Right hindlimb (tissue), 1 donor: Measurements from ENCODE around the gene DGKD.
A peak's percentile ranks its signal among the peaks of the same experiment; 100 is the strongest.

ENCODE experiments used
- DNase-seq: peaks from one replicate; pipeline ENCODE4 v3.0.0-alpha.2; 2018

The DGKD gene

DNA sequence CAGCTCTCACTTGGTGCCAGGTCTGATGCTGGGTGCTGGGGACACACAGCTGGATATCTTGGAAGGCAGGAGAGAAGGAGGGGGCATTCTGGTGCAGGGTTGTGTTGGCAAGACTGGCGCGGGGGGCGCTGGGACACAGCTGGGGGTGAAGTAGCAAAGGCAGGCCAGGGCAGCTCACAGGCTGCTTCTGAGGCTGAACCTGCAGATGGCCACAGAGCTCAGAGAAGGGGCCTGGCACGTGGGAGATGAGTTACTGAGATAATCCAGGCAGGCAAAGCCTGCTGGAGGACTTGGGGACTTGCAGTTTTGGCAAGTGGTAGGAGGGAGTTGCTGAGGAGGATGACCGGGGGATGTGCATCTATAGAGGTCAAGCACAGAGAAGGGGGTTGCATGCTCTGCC is 16.2 kb upstream of the DGKD start:
- no peak for DNase-seq

DNA sequence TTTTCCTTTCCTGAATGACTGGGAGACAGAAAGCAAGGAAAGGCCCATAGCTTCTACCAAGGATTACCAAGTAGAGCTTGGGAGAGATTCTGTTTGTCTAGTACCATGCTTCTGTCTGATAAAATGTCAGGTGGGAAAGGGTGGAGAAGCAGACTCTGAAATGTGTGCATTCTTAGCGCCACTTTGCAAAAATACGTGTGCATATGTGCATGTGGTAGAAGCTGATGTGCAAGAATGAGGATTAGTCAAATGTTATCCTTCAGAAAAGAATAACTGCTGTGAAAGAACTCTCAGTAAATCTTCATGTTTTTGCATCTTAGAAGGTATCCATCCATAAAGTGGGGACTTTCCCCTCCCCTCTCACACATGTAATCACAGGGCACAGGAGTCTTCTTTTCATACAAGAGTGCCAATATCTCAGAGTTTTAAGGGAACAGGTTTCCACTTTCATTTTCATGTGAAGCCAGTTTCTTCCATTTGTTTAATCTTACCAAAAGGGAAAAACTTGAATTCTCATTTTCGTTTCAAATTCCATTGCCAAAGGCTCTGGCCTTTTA is 15.4 kb upstream of the DGKD start:
- no peak for DNase-seq

DNA sequence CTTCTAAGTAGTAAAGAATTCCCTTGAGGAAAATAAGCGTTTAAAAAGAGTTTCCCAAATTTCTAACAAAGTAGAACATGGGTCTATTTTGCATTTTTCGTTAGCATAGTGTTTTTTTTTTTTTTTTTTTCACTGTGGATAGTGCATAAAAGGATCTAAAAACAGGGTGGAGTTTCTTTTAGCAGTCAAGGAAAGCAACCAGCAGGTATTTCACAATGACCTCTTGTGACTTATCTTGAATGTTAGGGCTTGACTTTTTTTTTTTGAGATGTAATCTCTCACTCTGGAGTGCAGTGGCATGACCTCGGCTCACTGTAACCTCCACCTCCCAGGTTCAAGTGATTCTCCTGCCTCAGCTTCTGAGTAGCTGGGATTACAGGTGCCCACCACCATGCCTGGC is 14.9 kb upstream of the DGKD start:
- no peak for DNase-seq

DNA sequence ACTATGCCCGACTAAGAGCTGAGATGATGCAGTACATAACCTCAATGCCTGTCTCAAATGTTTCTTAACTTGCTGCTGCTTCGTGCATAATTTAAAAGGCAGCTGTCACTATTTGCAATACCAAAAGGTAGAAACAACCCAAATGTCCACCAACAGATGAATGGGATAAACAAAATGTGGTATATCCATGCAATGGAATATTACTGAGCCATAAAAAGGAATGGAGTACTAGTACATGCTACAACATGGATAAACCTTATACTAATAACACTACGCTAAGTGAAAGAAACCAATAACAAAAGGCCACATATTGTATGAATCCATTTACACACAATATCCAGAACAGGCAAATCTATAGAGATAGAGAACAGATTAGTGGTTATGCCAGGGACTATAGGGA is 13.0 kb upstream of the DGKD start:
- DNase-seq: no peak

DNA sequence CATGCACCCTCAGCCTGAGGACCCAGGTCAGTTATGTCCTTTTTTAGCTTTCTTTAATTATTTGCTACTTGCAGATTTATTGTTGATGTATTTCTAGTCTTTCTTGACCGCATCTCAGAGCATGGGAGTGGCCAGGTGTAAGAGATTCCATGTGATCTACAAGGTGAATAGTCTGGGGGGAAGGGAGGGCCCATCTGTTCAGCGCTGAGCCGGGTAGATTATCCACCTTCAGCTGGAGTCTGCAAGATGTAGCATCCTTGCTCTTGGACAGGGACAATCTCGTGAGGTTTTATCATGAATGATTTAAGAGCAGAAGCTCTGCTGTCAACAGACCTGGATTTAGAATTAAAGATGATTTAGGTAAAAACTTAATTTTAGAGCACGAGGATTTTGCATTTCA is 12.0 kb upstream of the DGKD start:
- DNase-seq: no peak

DNA sequence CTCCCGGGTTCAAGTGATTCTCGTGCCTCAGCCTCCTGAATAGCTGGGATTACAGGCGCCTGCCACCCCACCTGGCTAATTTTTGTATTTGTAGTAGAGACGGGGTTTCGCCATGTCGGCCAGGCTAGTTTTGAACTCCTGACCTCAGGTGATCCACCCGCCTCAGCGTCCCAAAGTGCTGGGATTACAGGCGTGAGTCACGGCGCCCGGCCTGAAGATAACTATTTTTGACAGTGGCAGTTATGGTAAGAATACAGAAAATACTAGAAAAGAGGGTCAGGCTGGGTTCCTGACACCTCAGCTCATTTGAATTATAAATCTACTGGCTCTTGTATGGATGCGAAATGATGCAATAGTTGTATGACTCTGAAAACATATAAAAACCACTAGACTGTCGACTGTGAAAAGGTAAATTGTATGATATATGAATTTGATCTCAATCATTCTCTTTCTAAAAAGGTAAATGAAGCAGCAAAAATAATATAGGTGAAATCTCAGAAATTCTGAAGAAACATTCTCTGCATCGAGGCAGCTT is 11.1 kb upstream of the DGKD start:
- no peak for DNase-seq

DNA sequence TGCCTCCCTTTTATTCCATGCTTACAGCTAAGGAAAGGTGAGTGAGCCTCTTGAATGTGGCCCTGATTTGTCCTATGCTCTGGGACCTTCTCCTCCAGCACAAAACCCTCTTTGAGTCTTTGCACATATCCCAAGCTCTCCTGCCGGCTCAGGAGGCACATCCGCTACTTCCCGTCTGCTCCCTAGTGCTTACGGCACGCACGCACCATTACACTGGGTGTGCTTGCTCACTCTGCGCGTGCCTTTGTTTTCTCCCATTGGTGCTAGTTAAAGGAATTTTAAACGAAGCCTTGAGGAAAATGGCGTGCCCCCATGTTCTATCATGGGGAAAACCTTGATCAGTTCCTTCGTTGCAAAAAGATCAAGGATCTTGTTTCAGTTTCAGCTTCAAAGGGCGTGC is 7.9 kb upstream of the DGKD start:
- DNase-seq: no peak

DNA sequence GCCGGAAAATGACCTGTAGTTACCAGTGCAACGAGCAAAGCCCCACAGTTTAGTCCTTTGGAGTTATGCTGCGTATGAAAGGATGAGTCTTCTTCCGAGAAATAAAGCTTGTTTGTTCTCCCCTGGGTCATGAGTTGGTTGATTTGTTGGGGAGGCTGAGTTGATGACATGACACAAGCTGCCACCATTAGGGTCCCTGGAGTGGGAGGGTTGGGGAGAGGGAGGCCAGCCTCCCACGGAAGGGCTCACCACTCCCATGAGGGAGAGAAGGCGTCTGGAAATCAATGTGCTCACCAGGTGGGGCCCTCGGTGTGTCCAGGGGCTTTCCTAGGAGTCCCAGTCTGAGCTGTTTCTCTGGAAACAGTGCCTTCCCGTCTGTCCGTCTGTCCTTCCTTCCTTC is 7.4 kb upstream of the DGKD start:
- DNase-seq: no peak

DNA sequence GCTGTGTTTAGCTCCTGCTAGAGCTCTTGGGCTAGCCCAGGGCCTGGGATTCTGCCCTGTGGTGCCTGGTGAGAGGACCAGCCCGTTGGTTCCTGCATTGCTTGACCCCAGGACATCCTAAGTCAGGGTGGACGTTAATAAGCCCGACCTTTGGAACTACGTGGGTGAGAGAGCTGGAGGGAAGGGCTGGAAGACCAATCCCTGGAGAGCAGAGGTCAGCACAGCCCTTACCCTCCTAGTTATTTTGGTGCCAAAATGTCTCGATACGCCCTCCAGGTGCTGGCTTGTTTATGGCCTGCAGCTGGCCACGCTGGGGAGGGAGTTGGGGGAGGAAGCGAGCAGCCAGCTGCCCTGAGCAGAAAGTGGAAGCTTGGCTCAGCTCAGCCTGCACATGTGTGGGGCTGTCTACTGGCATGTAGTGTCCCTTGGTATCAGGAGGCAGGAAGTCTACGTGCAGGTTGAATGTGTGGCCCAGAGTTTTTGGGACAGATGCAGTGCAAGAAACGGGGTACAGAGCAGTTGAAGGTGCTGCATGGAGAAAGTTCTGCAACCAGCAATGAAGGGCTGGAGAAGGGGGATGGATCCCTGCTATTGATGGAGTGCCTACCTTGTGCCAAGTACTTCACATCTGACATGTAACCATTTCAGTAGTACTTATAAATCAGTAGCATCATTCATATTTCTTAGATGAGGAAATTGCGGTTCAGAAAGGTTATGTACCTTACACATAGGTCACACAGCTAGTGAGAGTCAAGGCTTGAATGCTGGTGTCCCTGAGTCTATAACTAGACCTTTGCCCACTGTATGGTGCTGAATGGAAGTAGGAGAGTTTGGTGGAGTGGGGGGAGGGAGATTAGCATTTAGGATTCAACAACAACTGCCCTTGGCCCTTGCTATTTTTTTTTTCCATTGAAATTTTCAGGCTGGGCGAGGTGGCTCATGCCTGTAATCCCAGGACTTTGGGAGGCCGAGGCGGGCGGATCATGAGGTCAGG is 5.0 kb upstream of the DGKD start:
- DNase-seq: peak; percentile 86

DNA sequence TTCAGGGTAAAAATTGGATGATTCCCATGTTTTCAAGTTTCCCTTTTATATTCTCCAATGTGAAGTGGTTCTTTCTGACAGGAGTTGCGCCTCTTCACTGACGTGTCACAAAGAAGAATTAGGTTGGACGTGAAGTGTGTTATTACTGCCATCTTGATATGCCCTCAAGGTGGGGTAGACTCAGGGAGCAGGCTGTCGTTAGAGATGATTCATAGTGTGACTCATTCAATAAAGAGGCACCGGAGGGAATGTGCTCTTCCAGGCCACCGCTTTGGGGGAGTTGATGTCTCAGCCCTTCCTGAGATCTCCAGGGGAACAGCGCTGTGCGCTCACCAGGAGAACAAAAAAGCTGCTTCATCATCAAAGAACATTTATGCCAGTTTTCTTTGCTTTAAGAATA is 3.6 kb upstream of the DGKD start:
- DNase-seq: no peak

DNA sequence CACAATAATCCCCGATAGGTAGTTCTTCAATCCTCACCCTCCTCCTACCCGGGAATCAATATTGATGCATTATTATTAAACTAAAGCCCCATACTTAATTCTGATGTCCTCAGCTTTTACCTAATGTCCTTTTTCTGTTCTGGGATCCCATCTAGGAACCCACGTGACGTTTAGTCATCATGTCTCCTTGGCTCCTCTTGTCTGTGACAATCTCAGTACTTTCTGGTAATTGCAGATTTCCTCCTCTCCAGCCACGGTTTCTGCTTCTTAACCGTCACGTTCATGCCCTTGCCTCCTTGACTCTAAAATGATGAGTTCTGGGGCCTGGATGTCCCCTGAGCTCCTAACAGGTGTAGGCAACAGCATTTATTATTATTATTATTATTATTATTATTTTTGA is 2.9 kb upstream of the DGKD start:
- DNase-seq: no peak

DNA sequence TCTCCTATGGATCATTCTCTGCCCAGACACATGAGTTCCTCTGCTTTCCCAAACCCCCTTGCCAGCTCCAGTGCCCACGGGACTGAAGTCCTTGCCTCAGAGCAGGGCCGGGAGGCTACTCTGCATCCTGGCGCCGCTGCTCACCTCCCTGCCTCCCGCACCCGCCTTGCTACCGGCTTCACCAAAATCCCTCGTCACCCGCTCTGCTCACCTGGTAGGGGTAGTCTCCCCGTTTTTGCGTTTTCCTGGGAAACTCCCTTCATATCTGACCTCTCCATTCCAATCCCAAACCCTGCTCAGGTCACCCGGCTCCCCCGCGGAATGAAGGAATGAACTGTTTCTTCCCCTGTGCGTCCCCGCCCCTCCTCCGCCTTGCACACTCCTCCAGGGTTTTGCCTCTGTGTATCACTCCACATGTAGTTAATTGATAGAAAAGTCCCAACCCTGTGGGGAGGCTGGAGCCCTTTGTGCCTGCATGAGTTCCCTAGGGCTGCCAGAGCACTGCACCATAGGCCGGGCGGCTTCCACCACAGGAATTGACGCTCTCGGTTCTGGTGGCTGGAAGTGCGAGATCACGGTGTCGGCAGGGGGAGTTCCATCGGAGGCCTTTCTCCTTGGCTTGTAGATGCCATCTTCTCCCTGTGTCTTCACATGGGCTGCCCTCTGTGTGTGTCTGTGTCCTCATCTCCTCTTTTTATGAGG is 2.0 kb upstream of the DGKD start:
- DNase-seq: no peak

DNA sequence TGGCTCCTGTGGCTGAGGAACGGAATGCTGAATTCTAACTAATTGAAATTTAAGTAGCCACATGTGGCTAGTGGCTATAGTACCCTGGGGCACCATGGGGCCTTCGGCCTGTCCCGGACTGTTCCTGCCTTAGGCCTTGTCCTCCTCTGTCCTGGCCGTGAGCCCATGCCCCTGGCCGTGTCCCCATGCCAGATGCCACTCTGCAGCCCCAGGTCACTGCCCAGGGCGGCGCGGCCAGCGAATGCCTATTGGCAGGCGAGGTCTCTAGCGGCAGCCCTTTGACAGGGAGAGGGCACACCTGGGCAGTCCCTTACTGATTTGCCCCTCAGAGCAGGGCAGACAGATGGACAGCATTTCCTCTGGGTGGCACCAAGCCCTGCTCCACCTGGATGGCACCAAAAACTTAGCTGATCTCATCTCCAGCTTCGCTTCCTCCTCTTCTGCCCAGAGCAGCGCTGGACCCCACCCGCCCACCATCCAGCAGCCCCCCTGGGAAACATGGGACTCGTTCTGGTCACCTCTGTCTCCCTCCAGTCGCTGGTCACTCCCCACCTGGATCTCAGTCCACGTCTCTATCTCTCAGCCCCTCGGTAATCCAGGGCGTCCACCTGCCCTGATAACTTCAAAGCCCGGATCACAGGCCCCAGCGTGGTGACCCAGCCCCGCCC is 1.1 kb upstream of the DGKD start:
- DNase-seq: no peak

DNA sequence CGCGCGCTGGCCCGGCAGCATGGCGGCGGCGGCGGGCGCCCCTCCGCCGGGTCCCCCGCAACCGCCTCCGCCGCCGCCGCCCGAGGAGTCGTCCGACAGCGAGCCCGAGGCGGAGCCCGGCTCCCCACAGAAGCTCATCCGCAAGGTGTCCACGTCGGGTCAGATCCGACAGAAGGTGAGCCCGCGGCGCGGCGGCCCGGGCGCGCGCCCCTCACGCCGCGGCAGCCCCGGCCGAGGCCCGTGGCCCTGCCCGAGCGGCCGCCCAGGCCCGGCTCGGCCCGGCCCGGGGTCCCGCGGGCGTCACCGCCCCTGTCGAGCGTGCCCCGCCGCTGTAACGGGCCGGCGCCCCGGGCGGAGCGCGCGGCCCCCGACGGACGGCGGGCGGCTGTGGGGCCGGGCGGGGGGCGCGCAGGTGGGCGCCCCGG is 218 bp downstream of the DGKD start:
- DNase-seq: no peak

DNA sequence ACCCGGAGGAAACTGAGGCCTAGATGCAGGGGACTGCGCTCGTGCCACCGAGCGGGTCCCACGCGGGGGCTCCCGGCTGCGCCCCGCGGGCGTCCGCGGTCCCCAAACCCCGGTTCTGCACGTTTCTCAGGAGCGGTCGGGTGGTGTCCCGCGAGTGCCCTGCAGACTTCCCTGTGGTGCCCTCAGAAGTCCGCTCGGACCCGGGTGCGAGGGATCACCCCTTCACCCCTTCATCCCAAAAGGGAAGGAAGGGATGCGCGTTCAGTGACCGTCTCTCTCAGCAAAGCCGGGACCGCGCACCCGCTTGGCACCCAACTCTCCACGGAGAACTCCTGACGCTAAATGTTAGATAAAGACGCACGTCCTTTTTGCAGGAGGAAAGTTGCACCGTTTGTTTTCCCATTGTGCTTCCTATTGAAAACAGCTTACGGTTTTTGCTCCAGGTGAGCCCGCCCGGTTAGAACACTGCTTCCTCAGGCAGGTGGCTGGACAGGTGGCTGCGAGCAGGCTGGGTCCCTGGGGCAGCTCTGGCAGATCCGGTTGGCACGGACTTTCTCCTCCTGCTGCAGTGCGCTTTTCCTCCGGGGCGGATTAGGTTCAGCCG is 779 bp downstream of the DGKD start:
- DNase-seq: no peak

DNA sequence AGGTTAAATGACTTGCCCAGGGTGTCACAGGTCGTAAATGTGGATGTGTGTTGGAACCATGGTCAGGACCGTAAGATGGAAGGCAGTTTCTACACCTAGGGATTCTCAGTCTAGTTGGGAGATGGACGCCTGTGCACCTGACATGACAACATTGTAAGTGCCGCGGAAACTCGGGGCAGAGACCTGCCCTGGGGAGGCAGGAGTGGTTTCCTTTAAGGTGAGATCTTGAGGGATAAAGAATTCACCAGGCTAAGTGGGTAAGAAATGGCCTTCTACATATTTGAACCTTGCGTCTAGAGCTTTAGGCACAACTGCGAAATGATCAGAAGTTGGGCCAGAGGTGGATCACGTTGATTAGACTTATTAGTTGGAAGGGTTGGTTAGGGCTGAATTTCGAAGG is 1.6 kb downstream of the DGKD start:
- DNase-seq: no peak

DNA sequence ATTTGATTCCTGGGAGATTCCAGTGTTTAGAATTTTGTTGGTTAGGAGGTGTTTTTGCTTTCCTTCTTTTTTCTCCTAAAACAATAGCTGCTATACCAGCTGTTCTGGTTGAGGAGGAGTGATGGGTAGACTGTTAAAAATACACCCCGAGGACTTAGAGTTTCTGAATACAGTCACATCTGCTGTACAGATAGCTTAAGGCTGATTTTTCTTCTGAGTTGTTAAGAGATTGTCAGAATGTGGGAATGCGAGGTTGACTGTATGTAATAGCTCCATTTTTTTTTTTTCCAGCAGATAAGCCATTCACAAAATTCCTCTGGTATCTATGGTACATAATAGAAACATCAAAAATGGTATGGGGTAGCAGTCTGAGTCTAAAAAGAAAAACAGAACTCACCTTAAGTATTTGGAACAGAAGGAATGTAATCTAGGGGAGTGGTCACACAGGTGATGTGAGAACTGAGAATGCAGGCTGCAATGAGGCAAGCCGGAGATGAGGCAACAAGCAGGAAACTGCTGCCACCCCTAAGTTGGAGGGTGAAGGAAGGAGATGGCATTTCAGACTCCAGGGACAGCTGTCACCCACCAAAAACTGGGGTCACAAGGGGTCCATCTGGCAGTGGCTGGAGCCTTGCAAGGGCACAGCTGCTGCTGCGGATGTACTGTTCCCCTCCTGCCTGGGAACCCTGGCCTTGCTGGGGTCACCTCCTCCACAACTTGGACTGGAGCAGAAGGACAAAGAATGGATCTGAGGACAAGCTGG is 2.4 kb downstream of the DGKD start:
- no peak for DNase-seq

DNA sequence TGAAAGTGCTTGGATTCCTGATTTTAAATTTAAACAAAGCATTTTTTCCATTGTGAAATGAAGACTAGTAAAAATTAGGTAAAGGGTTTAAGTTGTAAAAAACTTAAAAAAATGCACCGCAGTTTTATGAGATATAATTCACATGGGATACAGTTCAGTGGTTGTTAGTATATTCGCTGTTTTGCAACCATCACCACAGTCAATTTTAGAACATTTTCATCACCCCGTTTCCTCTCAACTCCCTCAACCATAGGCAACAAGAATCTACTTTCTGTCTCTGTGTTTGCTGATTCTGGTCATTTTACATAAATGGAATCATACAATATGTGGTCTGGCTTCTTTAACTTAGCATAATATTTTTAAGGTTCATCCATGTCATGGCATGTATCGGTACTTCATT is 4.0 kb downstream of the DGKD start:
- no peak for DNase-seq

DNA sequence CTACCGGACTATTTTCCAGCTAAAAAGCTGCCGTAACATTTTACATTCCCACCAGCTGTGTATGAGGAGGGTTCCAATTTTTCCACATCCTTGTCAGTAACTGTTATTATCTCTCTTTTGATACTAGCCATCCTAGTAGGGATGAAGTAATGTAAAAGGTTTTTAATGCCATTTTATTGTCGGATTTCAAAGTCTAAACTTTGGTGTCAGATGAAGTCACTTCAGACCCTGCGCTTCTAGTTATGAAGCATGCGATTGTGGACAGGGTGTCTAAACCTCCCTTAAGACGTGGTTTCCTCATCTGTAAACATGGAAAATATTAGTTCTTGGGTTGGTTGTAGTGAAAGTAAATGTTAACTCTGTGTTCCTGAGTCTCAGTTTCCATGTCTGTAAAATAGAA is 4.7 kb downstream of the DGKD start:
- DNase-seq: no peak

DNA sequence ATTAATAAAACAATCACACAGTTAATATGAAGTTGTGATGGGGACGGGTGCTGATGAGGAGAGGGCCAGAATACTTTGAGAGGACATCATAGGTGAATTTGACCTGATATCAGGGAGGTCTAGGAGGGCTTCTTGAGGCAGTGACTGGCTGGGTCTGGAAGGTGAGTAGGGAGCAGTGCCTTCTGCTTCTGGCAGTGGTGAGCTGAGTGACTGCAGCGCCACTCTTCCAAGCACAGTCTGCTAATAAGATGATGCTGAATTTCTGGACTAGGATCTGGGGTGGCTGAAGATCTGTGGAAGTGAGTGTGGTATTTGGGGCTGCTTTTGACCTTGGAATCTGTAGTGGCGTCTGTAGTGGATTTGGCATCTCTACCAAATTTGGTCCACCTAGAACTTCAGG is 5.5 kb downstream of the DGKD start:
- no peak for DNase-seq

DNA sequence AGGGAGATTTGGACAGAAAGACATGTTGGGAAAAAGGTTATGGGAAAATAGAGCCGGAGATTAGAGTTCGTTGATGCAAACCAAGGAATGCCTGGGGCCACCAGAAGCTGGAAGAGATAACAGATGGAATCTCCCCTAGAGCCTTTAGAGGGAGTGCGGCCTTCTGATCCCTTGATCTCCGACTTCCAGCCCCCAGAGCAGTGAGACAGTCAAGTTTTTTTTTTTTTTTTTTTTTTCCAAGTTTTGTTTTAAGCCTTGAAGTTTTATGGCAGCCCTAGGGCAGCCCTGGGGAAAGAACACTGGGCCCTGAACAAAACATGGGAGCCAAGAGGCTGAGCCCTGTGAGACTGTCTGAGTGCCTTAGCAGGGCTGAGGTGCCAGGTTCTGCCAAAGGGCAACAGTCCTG is 6.5 kb downstream of the DGKD start:
- DNase-seq: no peak

DNA sequence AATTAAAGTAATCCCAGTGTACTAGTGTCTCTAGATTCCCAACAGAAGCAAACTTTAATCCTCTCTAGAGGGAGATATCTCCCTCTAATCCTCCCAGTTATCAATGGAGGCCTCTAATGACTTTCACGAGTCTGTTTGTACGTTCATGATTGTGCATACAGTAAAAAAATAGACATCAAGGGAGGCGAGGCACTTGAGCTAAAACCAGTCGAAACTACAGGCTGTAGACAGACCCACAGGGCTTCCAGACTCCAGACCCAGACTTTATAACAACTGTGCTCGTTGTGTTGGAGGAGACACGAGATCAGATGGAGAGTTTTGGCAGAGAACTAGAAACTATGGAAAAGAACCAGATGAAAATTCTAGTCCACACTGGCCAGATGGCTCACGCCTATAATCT is 7.0 kb downstream of the DGKD start:
- no peak for DNase-seq
